GM10266 (cell line): Measurements from ENCODE around the gene SDSL.

Source experiments
- DNase-seq: peaks from one replicate; pipeline ENCODE4 v3.0.0; 2012; ENCODE audit errors: extremely low spot score
- TF ChIP-seq, protein P1 (sequence below): IDR thresholded peaks from 2 replicates; pipeline ENCODE4 v1.5.1; 2012; ENCODE audit warnings: mild to moderate bottlenecking, low read depth; ENCODE audit not compliant: control insufficient read depth, insufficient read depth; ENCODE audit errors: missing control alignments

SDSL gene

DNA sequence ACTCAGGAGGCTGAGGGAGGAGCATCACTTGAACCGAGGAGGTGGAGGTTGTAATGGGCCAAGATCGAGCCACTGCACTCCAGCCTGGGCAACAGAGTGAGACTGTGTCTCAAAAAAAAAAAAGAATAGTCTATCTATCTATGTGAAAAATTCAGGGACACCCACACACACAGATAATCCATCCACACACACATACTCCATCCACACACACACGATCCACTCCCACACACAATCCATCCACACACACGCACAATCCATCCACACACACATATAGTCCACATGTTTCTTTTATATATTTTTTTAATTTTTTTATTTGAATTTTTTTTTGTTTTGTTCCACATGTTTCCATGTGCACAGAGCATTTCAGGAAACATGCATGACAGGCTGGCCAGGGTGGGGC is 21.8 kb upstream of the SDSL start:
- DNase-seq = no peak
- TF ChIP-seq, protein P1, sequence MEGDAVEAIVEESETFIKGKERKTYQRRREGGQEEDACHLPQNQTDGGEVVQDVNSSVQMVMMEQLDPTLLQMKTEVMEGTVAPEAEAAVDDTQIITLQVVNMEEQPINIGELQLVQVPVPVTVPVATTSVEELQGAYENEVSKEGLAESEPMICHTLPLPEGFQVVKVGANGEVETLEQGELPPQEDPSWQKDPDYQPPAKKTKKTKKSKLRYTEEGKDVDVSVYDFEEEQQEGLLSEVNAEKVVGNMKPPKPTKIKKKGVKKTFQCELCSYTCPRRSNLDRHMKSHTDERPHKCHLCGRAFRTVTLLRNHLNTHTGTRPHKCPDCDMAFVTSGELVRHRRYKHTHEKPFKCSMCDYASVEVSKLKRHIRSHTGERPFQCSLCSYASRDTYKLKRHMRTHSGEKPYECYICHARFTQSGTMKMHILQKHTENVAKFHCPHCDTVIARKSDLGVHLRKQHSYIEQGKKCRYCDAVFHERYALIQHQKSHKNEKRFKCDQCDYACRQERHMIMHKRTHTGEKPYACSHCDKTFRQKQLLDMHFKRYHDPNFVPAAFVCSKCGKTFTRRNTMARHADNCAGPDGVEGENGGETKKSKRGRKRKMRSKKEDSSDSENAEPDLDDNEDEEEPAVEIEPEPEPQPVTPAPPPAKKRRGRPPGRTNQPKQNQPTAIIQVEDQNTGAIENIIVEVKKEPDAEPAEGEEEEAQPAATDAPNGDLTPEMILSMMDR = no peak

DNA sequence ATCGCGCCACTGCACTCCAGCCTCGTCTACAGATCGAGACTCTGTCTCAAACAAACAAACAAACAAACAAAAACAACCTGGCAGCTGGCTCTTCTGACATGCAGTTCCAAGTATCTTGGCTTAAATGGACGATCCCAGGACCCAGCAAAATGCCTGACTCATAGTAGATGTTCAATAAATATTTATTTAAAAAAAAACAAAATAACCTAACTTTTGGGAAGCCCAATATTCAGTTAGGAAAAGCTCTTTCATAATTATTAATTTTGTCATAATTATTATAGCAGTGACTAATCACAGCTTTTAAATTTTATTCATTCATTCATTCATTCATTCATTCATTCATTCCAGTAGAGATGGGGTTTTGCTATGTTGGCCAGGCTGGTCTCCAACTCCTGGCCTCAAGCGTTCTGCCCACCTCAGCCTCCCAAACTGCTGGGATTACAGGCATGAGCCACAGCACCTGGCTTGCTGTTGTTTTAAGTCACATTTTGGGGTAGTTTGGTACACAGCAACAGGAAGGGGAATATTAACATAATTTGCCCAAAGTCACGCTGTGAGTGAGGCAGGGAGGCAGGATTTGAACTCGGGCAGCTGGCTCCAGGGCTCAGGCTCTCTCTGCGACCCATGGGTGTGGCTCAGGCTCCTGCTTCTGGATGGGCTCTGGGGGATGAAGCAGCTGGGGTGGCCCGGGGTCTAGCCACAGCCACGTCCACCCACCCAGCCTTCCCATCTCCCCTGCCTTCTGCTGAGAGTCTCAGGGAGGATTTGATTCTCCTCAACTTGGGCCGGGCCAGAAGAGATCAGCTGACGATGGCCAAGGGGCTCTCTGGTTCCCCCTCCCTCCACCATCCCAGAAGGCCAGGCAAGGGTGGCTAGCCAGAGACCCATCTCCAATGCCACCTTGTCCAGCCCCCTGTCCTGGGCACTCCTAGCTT is 20.8 kb upstream of the SDSL start:
- TF ChIP-seq, protein P1 = no peak
- DNase-seq = no peak

DNA sequence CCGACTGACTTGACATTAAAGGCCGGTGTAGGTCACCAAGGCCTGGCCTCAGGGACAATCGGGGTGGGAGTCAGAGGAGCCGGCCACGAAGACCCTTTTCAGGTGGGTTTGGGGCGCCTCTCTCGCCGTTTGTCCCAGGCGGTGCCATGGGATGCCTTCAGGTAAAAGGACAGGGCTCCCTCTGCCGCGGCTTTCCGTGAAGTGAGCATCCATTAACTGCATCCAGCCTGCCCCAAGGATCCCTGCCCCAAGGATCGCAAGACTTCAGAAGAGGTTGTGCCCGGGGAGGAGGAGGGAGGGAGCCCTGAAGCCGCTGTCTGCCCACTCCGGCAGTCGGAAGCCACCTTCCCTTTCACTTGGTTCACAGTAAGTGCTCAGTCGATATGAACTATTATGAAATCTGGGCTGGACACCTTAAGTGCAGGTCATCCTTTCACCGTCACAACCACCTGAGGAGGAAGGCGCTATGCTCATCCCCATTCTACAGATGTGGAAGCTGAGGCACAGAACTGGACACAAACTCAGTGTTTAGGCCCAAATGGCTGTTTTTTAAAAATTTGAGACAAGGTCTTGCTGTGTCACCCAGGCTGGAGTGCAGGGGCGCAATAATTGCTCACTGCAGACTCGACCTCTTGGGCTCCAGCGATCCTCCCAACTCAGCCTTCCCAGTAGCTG is 19.5 kb upstream of the SDSL start:
- TF ChIP-seq, protein P1 = no peak

DNA sequence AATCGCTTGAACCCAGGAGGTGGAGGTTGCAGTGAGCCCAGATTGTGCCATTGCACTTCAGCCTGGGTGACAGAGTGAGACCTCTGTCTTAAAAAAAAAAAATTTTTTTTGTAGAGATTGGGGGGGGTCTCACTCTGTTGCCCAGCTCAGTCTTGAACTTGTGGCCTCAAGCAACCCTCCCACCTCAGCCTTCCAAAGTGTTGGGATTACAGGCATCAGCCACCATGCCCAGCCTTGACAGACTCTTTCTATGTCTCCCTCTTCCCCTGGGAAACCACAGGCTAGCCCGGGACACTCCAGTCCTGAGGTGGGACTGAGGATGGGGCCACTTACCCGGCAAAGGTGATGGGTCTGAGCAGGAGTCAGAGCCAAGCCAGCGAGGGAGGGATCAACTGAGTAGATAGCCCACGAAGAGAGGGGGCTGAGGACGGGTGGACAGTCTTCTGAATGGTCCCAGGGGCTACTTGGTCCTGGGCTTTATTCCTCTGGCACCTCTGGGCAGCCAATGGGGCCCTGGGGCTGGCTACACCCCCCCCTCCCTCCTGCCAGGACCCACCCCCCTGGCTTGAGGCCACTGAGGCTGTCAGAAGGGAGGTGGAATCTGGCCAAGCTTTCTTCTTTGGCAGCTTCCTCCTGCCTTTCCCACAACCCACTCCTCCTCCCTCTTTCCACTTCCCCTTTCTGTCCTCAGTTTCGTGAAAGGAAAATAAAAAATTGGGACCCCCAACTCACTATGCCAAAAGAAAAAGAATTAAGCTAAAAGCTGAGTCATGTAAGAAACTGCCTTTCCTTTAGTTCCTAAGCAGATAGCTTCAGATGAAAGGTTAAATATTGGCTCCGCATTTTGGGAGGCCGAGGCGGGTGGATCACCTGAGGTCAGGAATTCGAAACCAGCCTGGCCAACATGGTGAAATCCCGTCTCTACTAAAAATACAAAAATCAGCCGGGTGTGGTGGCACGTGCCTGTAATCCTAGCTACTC is 18.5 kb upstream of the SDSL start, which contains the start of gene SDS:
Gene SDS, minus strand, starts transcription at position 453 of the 981 bp plus-strand sequence. CDS start 4,179 bp downstream, outside the sequence.
- TF ChIP-seq, protein P1 = no peak
- peak; percentile 20 for DNase-seq

More for the DNA sequence above, 19.5 kb upstream of the SDSL start:
- DNase-seq = no peak

DNA sequence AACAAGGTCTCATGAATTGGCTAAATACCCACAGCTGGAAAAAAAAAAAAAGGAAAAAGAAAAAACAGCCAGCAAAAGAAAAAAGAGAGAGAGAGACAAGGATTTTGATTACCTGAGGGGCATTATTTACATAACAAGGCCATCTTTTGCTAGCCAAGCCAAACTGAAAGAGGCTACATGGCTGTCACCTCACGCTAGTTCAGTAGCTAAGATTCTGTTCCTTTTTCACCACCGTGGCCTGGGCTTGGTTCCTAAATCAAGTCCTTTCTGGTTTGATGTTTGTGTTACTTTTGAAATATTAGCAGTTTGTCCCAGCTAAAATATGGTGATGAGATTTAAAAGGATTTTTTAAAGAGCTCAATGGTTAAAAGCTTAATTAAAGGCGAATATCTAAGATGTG is 16.5 kb upstream of the SDSL start:
- DNase-seq = no peak
- TF ChIP-seq, protein P1 = no peak

DNA sequence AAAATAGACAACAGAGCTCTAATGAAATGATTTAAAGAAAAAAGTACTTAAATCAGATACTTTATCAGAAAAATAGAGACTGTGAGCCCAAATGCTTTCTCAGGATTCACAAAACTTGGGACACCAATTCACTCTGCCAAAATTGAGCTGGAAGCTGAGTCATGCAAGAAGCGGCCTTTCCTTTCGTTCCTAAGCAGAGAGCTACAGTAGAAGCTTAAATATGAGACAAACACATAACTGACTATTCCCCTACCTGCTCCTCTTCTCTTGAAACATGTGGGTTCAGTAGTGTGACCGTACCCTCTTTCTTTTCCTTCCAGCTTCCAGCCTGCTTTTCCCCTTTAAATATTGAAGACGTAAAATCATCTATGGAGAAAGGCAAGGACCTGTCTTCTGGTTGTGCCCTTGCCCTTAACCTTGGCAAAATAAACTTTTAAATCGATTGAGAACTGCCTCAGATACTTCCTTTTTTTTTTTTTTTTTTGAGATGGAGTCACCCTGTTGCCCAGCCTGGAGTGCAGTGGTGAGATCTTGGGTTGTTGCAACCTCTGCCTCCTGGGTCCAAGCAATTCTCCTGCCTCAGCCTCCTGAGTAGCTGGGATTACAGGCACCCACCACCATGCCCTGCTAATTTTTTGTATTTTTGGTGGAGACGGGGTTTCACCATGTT is 14.1 kb upstream of the SDSL start:
- DNase-seq = no peak
- TF ChIP-seq, protein P1 = no peak
